HG03432 (cell line): ENCODE data around the gene PRPSAP2.
A peak's percentile ranks its signal among the peaks of the same experiment; 100 is the strongest.

ENCODE experiments used
- ATAC-seq: cut with Tn5 transposase; IDR thresholded peaks from one replicate; pipeline ENCODE4 v1.9.1; 2021; ENCODE audit warnings: mild to moderate bottlenecking, moderate library complexity; ENCODE audit not compliant: unreplicated experiment

PRPSAP2 gene

GRCh38 chr17:18960803-18961511, 103.0 kb downstream of the PRPSAP2 start:
- peak; percentile 60 for ATAC-seq

GRCh38 chr17:18961634-18962493, 103.9 kb downstream of the PRPSAP2 start:
- ATAC-seq = no peak

GRCh38 chr17:18962494-18962815, 104.5 kb downstream of the PRPSAP2 start:
- ATAC-seq = no peak

- ATAC-seq = no peak
These were observed 105.4 kb downstream of the PRPSAP2 start for GRCh38 chr17:18963126-18964017.

- no peak for ATAC-seq
These were observed 106.1 kb downstream of the PRPSAP2 start for GRCh38 chr17:18964018-18964351.

- no peak for ATAC-seq
These were observed 106.6 kb downstream of the PRPSAP2 start for GRCh38 chr17:18964550-18964949.

- ATAC-seq = no peak
These were observed 107.8 kb downstream of the PRPSAP2 start for GRCh38 chr17:18965530-18966236.

GRCh38 chr17:18966831-18967624, 109.1 kb downstream of the PRPSAP2 start:
- ATAC-seq = no peak

- no peak for ATAC-seq
These were observed 110.0 kb downstream of the PRPSAP2 start for GRCh38 chr17:18967916-18968315.

GRCh38 chr17:18968345-18968744, 110.4 kb downstream of the PRPSAP2 start:
- no peak for ATAC-seq

- no peak for ATAC-seq
These were observed 111.3 kb downstream of the PRPSAP2 start for GRCh38 chr17:18968945-18969887.

GRCh38 chr17:18970582-18971480, 112.9 kb downstream of the PRPSAP2 start:
- ATAC-seq = no peak

GRCh38 chr17:18971801-18972200, 113.9 kb downstream of the PRPSAP2 start:
- ATAC-seq = no peak

GRCh38 chr17:18974407-18975149, 116.6 kb downstream of the PRPSAP2 start:
- ATAC-seq = no peak

- ATAC-seq = no peak
These were observed 117.7 kb downstream of the PRPSAP2 start for GRCh38 chr17:18975597-18975996.

- no peak for ATAC-seq
These were observed 118.3 kb downstream of the PRPSAP2 start for GRCh38 chr17:18976201-18976600.

GRCh38 chr17:18977021-18977420, 119.1 kb downstream of the PRPSAP2 start:
- ATAC-seq = no peak
